ENCODE data around the gene TNFRSF8. TPM values are rescaled to one million over a fixed set of nuclear protein-coding genes. Genes with fewer than 3 reads are reported as not detected.

Gene TNFRSF8
- total RNA-seq, 1 experiment from 2014 or later = 2.9 TPM

GRCh38 chr1:12127206-12127810 lies 64.2 kb downstream of the TNFRSF8 start:
- H3K27ac ChIP-seq (ENCODE audit: insufficient read length, low read depth, low read length) = no peak overlapping the region
- Mint-ChIP-seq H3K4me1 (no peaks in the 10 kb centered on the region), H3K27ac (0 out of 7 replicates have a peak overlapping the region, but pooled peaks of 1 of the 3 experiments have one; percentile 43), H3K9me3 (no peaks in the 10 kb centered on the region), H3K27me3 (ENCODE audit: low read depth) (no peaks in the 10 kb centered on the region; the same call in 1 of the 2 replicates), H3K4me3 (no peak overlapping the region), H3K36me3 (ENCODE audit: insufficient read depth in 1 of 3, low read depth in 3 of 3) (no peaks in the 10 kb centered on the region)
- no peak overlapping the region for H3K9ac ChIP-seq (ENCODE audit: extremely low read depth, insufficient read length, low read length)
- no peak overlapping the region for H2AK5ac ChIP-seq (ENCODE audit: insufficient read length, low read length)
- H3T11ph ChIP-seq (ENCODE audit: low read length) = no peak overlapping the region
- H2AFZ ChIP-seq (ENCODE audit: low read length) = no peak overlapping the region
- WGBS (ENCODE audit: extremely low coverage, insufficient read length, low lambda C conversion rate) = no CpG with 5 or more reads among the region's 10 CpGs
- H3K56ac ChIP-seq (ENCODE audit: insufficient read length, low read depth, low read length) = no peak overlapping the region
- no peaks in the 10 kb centered on the region for H3K4me1 ChIP-seq (ENCODE audit: insufficient read depth, low read length)
- H4K20me1 ChIP-seq (ENCODE audit: control insufficient read depth, insufficient read depth, insufficient read length) = no peaks in the 10 kb centered on the region
- no peak overlapping the region for H3K14ac ChIP-seq (ENCODE audit: insufficient read depth, low read length)
- no peak for TF ChIP-seq CTCF (conservative IDR thresholded peaks at IDR 0.05)
- no peak overlapping the region for H2BK15ac ChIP-seq (ENCODE audit: low read depth, low read length)
- H2BK120ac ChIP-seq (ENCODE audit: low read depth, low read length, poor library complexity, severe bottlenecking) = no peak overlapping the region
- H2BK5ac ChIP-seq (ENCODE audit: insufficient read length, low read length) = no peak overlapping the region
- no peak overlapping the region for H3K18ac ChIP-seq (ENCODE audit: insufficient read length, low read depth, low read length)
- no peaks in the 10 kb centered on the region for H3K79me2 ChIP-seq (ENCODE audit: insufficient read depth, low read length)
- no peak overlapping the region for H3K4ac ChIP-seq (ENCODE audit: low read depth, low read length)
- H3K4me2 ChIP-seq (ENCODE audit: insufficient read depth, insufficient read length, low read length) = no peak overlapping the region
- no peaks in the 10 kb centered on the region for H3K9me3 ChIP-seq (ENCODE audit: control insufficient read depth, low read depth, low read length)
- H3K79me1 ChIP-seq (ENCODE audit: insufficient read depth, low read depth, low read length, poor library complexity, severe bottlenecking) = no peaks in the 10 kb centered on the region
- no peak for DNase-seq
- H4K91ac ChIP-seq (ENCODE audit: insufficient read length, low read depth, low read length) = no peak overlapping the region
- H3K23ac ChIP-seq (ENCODE audit: insufficient read length, low read depth, low read length) = no peak overlapping the region
- no peak overlapping the region for H4K8ac ChIP-seq (replicated peaks; ENCODE audit: insufficient read length, low read depth, low read length)
- no peaks in the 10 kb centered on the region for H3K27me3 ChIP-seq (ENCODE audit: insufficient read depth, low read length)
- H2BK20ac ChIP-seq (ENCODE audit: low read depth, low read length, poor library complexity, severe bottlenecking) = no peak overlapping the region
- H4K5ac ChIP-seq (ENCODE audit: insufficient read length, low read depth, low read length) = no peak overlapping the region
- no peaks in the 10 kb centered on the region for H3K23me2 ChIP-seq (ENCODE audit: insufficient read length, low read depth, low read length, poor library complexity, severe bottlenecking)
- no peak overlapping the region for H2BK12ac ChIP-seq (ENCODE audit: insufficient read length, low read depth, low read length)
